Renal cortical epithelial cell (primary cell): Measurements from ENCODE around the gene KCND2. TPM values are rescaled to one million over a fixed set of nuclear protein-coding genes. Genes with fewer than 3 reads are reported as not detected.

Experiments used
- DNase-seq: peaks from one replicate; pipeline ENCODE4 v3.0.0-alpha.2; 2011; ENCODE audit warnings: low read depth
- total RNA-seq: library from RNA; depleted of rRNA; stranded (reverse); fragments of >200 nt; gene quantifications from 2 replicates; pipeline ENCODE4 v1.2.3, GENCODE V29; 2014

KCND2 gene
- total RNA-seq, 1 donor from 2014 or later, result 0.05 TPM

DNA sequence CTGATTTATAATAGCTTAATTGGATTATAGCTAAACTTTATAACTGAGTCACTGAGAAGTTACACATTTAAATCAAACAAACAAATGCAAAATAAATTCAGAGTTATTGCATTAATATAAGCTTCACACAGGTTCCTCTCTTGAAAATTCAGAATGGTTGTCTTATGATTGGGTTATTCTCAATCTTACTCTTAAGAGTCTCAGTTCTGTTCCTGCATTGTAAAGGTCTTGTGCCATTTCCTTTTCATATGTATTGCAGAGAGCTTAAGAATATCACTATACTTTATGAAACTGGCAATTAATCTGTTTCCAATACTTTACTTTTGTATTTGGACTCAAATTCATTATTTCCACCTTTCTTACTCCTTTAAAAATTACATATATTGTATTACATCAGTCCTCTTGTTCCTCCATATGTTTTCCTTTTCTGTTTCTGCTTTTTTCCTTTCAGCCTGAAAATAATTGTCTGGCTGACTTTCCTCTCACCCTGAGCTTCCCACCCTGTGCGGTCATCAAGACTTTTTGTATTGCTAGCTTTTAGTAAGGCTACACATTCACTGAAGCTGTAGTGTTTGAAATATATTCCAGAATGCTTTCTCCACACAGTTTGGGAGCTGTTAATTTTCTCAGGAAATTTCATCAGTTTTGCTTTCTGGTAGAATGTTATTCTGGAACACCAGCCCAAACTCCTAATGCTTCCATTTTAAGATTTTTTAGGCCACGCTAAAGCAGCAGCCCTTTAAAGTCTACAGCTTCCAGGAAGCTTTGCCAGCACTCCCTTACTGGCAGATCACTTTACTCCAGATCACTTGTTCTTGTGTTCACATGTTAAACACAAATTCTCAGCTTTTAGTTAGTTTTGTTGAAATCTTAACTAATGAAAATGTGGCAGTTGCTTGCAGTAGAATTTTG is 139.4 kb downstream of the KCND2 start:
- no peak for DNase-seq

DNA sequence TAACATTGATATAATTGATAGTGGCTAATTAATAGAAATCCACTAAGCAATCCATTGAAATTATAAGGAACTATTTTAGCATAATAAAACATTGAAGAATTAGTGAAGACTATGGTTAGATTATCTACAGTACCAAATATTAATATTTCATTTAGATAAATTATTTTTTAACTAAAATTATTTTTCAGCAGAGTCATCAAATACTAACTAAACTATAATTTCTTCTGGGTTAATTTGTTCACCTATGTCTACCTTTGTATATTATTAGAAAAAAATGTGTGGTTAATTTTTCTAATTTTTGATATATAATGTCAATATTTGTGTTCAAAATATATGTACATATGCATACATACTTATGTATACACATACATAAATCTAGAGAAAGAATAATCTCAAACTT is 140.2 kb downstream of the KCND2 start:
- no peak for DNase-seq

DNA sequence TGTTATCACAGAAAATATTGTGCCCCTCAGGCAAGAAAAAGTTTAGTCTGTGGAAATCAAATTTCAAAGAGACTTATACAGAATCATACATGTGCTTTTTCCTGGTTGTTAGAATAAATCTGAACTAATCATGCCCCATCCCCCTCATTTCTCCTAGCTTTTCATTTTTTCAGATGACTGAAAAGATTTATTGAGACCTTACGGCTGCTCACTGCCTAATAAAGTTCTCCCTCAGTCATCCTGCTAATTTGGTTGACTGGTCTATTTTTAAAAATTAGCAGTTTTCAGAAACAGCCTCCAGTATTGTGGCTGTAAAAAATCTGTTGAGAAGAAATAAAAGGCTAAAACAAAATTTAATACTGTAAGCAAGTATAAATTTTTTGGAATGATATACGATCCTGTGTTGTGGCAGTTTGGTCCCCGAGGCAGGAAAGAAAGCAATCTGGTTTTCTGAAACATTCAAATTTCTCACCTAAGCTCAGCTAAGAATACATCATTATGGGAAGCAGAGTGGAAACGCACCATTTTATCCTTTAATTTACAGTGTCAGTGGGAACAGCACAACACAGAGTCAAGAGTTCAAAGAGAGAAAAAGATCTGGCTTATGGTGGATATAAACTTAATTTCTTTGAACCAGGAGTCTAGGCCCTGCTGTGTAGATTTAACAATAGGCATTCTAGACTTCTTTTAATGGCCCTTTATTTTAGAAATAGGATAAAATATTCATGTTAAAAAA is 144.4 kb downstream of the KCND2 start:
- DNase-seq, result no peak

DNA sequence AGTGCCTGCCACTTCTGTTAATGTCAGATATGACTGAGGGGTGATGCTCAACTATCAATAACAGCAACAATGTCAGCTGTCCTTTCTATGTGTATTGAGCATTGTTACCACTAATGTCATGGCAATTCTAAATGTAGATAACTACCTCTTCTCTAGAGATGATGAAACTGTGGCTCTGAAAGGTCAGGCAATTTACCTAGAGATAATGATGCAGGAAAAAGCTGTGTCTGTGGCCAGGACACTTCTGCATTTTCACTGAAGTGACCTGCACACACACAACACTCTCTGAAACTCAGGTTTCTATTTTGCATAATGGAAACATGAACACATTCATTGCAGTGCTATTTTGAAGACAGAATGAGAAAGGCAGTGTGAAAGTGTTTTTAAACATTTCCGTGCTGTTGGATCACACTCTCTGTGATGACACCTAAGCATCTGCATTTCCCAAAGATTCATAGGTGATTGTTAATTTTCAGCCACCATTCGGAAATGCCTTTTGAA is 148.2 kb downstream of the KCND2 start:
- DNase-seq, result no peak

DNA sequence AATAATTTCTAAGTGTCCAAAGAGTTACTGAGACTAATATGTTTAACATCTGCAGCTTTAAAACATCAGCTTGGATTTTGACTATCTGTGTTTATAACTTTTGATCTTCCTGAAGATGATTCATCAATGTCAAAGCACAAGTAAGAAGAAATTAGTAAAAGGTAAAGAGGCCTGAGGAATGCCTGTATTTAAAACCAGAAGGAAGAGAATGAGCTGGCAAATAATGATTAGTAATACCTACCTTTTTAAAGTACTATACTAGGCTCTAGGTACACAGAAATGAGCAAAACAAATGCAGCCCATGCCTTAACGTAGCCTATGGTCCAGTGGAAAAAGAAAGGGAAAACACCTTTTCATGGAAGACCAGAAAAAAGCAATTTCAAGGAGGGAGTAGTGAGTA is 158.0 kb downstream of the KCND2 start:
- no peak for DNase-seq

DNA sequence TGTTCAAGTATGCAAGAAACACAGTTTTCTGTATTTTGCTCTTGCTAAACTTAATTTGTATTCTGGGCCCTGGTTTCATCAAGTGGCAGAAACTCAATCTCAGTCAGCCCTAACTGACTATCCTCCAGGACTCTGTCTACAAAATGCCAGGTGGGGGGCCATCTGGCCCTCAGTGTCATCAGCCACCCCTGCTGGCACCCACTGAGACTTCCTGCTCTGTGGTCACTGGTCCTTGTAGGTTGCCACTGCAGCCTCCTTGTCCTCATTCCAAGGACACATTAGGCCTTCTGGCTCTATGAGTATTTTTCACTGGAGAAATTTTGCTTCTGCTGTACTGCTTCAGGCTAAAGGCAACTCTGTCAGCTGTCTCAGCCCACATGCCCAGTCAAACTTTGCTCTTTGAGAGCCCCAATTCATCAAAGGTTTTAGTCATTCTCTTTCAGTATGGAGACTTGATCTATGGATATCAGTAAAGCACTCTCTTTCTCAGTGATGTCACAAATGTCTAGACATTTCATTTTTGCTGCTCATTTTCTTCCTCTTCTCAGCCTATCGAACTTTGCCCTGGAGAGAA is 163.6 kb downstream of the KCND2 start:
- no peak for DNase-seq

DNA sequence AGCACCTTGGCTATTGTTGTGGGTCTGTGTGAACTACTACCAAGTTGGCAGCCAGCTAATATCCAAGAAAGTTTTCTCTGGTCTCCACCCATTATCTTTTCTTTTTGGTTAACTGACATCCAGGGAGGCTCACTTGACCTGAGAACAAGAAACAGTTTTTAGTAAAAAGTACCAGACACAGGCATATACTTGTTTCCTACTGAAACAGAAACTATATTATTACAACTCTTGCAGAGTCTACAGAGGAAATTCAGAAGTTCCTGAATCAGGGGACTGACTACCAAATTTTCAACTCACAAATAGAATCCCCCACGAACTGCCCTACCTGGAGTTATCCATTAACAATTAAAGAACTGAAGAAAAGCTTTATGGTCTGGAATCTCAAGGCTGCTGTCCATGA is 168.9 kb downstream of the KCND2 start:
- no peak for DNase-seq

DNA sequence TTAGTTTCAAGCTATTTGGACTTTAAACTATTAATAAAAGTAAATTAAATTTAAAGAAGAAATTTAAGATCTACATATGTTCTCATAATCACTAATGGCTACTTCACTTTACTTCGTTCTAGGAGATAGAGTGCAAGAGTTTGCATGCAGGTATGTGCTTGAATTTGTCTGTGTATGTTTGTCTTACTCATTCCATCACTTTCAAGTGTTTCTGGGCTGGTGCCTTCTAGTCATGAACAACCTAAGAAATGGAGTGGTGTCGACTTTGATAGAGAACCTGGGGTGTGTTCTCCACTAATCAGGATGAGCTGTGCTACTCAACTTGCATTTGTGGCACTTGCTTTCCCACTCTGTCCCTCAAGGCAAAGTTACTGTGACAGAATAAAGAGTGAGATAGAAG is 169.9 kb downstream of the KCND2 start:
- DNase-seq, result no peak

DNA sequence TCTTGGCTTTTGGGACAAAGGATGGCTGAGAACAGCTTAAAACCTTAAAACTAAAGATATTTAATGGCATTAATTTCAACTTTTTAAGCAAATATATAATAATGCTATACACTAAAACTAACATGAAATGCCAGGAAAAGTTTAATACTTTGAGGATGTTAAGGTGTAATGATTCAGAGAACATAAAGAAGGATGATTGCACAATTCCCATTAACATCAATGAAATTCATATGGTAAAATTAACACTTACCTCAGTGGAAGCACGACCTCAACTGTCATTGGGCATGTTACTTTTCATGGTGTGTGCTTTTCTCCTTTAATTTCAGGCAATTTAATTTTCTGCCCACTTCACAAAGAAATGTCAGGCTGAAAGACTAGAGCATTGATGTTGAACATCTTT is 171.7 kb downstream of the KCND2 start:
- DNase-seq, result no peak

DNA sequence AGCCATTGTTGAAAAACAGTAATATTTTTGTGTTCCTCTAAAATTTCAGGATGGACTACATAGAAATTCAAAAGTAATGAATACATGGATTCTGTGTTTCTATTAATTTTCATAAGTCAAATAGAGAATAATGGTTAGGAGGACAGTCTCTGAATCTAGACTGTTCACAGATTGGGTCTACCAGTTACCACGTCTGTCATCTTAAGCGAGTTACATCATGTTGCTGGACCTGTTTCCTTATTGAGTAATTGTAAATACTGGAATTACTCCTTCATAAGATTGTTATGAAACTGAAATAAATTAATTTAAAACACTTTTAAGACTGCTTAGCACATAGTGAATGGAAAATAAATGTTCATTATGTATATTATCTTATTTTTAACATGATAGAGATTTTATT is 172.3 kb downstream of the KCND2 start:
- no peak for DNase-seq

DNA sequence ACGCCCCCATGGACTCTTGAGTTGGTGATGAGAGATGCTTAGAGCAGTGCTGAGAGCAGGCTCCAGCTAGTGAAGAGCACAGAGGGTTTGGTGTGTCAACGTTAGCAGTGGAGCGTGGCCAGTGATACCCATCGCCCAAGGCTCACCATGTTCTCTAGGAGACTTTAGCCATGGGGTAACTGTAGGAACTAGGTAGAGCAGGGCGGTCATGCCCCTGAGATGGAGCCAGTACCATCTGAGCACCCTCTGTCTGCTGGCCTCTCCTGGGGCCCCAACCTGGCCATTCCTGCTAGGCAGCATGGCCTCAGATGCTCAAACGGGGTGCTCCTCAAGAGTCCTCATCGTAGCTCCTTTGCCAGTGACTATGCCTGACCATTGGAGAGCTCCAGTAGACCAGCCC is 179.7 kb downstream of the KCND2 start:
- no peak for DNase-seq

DNA sequence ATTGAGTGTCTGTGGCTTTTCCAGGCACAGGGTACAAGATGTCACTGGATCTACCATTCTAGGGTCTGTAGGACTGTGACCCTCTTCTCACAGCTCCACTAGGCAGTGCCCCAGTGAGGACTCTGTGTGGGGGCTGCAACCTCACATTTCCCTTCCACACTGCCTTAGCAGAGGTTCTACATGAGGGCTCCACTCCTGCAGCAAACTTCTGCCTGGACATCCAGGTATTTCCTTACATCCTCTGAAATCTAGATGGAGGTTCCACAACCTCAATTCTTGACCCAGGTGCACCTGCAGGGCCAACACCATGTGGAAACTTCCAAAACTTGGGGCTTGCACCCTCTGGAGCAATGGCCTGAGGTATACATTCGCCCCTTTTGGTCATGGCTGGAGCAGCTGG is 183.7 kb downstream of the KCND2 start:
- DNase-seq, result no peak

DNA sequence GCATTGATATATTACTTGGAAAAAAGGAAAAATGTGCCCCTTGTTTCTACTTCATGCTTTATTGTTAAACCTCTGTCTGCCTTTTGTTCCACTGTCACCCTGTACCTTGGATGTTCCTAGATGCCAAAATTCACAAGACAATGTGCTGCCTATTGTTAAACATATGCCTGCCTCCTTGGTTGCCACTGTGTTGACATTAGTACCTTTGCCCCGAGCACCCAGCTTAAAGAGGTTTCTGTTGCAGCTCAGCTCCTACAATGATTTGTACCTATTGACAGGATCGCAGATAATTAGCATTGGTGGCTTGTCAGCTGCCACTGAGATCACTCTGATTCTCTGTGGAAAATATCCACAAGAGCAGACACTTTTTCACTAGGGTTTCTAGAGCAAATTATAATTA is 188.0 kb downstream of the KCND2 start:
- no peak for DNase-seq

DNA sequence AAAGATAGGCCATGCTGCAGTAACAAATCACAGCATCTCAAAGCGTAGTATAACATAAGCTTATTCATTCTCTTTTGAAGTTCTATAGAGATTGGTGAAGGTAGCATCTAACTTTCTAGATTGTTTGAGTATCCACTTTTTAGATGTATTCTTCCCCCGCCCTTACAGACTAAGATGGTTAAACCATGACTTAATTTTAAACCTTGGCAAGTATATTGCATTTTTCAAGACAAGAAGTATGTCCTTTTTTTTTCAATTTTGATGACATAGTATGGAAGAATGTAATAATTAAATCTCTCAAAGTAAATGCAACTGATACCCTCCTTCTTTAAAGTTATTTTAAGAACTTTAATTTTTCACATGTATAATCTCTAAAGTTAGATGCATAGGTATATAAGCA is 190.0 kb downstream of the KCND2 start:
- no peak for DNase-seq

DNA sequence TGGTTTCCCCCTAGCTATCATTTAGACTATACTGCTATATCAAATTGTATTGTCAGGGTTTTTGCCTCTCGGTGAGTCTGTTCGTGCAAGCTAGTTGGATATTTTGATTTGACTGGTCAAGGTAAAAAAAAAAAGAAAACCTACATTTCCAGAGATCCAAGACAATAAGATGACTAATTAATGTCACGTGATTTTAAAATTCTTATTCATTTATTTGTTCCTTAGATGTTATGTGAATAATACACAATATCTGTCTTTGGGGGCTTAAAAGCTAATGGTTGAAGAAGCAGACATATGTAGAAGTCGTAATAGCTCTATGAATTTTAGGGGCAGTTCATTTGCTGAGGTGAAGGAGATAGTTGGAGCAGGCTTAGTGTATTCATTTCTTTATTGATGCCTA is 191.1 kb downstream of the KCND2 start:
- DNase-seq, result no peak

DNA sequence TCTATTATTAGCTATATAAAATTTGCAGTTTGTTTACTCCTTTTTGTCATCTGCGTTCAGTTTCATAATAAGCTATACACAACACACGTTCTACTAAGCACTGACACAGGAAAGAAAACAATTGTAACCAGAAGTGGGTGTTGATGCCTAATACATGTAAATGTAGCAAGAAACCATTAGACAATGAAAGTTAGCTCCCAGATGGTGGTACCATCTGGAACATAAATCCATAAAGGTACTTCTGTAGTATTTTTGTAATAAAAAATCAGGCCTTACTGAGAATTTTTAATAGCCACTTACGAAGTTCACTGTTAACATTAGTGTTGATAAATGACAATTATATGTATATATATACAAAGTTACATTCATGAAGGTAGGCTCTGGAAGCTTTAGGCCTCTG is 194.7 kb downstream of the KCND2 start:
- no peak for DNase-seq

DNA sequence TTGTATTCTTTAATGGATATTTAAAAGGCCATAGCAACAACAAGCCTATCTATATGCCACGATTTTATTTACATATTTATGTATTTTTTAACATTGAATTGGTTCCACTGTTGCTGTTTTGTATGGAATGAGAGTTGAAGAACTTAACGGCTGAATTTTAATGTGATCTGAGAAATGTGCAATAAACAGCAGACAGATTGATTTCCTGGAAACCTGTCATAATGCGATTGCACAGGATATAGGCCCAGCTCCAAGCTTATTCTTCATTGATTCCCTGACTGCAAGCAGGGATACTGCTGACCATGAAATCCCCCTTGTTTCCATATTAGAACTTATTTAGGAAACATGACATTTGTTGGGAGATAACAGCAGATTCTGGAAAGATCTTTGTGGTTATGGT is 195.6 kb downstream of the KCND2 start:
- DNase-seq, result no peak

DNA sequence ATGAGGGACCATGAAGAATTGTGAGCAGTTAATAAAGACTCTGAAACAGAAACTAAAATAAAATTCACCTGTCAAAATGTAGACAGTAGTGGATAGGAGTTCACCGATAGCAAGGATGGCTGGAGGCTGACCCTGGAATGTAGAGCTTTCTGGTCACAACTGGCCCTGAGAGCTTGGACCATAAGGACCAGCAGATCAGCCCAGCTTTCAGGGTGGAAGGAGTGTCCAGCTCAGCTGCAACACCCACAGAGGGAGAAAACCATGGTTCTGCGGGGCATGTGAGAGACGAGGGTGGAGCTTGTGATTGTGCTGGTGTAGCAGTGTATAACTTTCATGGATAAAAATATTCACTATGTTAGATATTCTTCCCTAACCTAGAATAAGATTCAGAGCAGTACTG is 199.9 kb downstream of the KCND2 start:
- DNase-seq, result no peak

DNA sequence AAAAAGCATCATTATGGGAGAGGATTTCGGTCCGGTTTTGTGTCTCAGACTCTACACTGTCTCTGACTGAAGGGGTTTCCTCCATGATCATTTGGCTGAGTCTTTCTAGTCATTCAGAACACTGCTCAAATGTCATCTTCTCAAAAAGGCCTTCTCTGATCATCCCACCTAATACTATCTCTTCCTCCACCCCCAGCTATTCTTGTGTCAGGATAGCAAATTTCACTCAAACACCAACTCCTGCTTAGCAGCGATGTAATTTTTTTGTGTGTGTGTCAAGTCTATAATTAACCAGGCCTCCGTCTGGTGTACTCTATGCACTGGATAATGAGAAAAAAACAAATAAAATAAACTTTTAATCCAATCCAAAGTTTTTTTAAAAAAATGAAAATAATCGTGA is 200.4 kb downstream of the KCND2 start:
- no peak for DNase-seq

DNA sequence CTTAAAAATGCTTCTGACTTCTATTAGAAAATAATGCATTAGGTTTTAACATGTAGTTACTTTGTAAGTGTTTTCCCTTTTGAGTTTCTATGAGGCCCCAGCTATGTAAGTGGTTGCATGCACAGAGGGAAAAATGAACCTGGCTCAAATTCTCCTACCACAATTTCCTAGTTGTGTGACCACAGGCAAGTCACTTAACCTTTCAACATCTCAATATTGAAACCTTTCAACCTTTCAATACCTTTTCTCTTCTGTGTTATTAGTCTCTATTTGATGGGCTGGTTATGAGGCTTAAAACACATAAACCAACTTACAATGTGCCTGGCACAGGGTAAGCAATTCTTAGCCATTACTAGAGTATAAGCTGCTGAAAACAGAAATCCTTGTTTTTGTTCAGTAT is 203.0 kb downstream of the KCND2 start:
- no peak for DNase-seq

DNA sequence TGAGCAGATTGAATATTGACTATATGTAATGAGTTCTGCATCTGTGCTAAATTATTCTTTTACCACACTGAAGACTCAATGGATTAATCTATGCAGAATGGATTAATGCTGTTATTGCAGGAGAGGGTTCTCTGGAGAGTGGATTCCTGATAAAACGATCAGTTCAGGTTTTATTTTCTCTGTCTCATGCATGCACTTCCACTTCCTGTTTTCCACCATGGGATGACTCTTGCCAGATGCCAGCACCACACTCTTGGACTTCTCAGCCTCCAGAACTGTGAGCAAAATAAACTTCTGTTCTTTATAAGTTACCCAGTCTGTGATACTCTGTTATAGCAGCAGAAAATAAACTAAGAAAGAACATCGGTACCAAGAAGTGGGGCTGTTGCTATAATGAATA is 207.5 kb downstream of the KCND2 start:
- no peak for DNase-seq

DNA sequence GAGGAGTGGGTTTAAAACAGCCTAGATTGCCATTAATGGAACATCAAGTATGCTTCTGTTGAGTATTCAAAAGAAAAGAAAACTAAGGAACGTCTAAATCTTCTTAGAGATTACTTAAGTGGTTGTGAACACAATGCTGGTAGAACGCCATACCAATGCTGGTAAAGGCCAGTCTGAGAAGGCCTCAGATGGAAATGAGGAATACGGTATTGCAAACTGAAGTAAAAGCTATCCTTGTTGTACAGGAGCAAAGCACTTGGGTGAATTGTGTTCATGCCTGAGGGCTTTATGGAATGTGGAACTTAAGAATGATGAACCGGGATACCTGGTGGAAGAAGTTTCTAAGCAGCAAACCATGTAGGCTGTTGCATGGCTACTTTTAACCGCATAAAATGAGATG is 208.0 kb downstream of the KCND2 start:
- DNase-seq, result no peak

DNA sequence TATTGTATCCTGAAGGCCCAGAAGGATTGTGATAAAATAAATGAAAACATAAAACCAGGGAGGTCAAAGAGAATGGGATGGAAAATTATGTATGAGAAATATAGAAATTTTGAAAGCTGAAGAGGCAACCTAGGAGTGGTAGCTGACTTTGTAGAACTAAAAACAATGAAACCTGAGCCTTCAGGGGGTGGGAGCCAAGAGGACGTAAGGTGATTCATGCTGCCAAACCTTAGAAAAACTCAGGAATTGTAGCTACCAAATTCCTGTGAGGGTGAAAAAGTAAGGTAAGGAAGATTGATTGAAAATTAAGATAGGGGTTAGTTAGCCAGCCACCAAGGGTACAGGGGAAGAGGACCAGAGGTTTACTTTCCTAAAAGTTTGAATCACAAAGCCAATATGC is 213.2 kb downstream of the KCND2 start:
- no peak for DNase-seq
